ENCODE measurements around the gene GPT2. TPM values are rescaled to one million over a fixed set of nuclear protein-coding genes. Genes with fewer than 3 reads are reported as not detected.

Gene GPT2
- total RNA-seq, 6 experiments from 2014 or later = 11.5 to 17.4 (median 14.0) TPM

DNA sequence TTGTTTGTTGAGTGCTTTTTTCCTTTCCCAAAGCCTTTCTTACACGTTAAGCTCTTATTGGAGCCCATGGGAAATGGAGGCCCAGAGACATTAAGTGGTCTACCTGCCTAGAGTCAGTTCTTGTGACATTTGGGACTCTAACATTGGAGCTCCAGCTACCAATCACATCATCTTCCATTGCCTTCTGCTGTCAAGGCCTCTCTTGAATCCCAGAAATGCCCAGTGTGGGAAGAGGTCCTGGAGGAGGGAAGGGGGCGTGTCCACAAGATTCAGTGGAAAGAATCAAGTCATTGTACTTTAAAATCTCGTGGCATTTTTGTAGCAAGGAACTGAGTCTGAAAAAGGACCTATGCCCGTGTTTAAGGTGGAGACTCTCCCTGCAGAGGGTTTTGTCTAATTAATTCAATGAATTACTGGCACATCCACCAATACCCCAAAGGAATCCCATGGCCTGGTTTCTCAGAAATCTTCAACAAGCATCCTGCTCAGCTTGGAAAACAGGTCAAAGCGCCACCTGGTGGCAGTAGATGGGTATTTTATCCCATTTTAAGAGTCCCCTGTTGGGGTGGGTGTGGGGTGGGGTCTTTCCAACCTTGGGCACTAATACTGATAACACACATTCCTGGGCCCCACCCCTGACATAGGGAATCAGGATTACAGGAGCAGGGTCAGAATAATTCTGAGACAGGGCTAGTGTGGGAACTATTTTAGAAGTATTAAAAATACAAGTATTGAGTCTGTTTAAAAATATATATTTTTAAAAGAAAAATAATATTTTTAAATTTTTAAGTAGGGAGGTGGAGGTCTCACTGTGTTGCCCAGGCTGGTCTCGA lies 24.6 kb downstream of the GPT2 start:
- H3K36me3 Mint-ChIP-seq (ENCODE audit: low read depth) = peaks cover 3% of the 10 kb centered on the region; the same call in 1 of the 2 replicates
- DNase-seq = peak; percentile 45
- H3K4me1 Mint-ChIP-seq (ENCODE audit: low read depth) = no peaks in the 10 kb centered on the region
- H3K4me3 Mint-ChIP-seq = no peak overlapping the region
- TF ChIP-seq, protein P1, sequence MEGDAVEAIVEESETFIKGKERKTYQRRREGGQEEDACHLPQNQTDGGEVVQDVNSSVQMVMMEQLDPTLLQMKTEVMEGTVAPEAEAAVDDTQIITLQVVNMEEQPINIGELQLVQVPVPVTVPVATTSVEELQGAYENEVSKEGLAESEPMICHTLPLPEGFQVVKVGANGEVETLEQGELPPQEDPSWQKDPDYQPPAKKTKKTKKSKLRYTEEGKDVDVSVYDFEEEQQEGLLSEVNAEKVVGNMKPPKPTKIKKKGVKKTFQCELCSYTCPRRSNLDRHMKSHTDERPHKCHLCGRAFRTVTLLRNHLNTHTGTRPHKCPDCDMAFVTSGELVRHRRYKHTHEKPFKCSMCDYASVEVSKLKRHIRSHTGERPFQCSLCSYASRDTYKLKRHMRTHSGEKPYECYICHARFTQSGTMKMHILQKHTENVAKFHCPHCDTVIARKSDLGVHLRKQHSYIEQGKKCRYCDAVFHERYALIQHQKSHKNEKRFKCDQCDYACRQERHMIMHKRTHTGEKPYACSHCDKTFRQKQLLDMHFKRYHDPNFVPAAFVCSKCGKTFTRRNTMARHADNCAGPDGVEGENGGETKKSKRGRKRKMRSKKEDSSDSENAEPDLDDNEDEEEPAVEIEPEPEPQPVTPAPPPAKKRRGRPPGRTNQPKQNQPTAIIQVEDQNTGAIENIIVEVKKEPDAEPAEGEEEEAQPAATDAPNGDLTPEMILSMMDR (IDR thresholded peaks at IDR 0.05) = peak; percentile 95
- no peak overlapping the region for H3K27ac Mint-ChIP-seq
- H3K9me3 Mint-ChIP-seq = no peaks in the 10 kb centered on the region
- H3K27me3 Mint-ChIP-seq (ENCODE audit: insufficient read depth) = peaks cover 2% of the 10 kb centered on the region; the same call in 1 of the 2 replicates

DNA sequence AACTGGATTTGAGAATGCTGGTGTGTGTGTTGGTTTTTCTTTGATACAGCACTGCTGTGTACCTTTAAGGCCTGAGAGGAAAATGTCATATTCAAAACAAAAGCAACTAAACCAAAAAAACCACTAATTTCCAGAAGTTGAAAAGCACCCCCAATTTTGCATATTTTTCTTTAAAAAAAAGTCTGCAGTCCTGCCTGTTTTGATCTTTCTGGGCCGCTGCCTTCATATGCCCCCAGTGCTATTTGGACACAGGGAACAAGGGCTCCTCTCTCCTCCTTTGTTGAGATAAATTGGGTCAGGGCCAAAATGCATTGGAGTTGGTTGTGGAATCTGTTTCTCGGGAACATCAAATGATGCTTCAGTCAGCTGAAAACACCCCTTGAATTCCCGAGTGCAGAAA lies 26.9 kb downstream of the GPT2 start:
- Mint-ChIP-seq H3K4me3 (no peak overlapping the region), H3K36me3 (ENCODE audit: low read depth) (peaks cover 8% of the 10 kb centered on the region)

DNA sequence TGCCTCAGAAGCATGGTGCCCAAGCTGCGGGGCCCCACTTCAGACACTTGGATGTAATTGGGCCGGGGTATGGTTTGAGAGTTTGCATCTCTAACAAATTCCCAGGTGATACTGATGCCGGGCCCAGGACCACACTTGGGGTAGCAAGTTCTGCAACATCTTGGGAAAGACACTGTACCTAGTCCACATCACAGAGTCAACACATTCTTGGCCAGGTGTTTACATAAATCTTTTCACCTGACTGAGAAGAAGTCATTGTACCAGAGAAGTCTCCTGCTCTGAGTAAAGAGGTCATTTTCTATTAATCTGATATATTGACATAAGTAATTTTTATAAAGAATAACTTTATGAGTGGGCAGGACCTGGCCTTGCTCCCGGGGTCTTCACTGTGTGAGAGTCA lies 27.5 kb downstream of the GPT2 start:
- H3K4me1 Mint-ChIP-seq (ENCODE audit: low read depth) = no peaks in the 10 kb centered on the region
- DNase-seq = no peak
- no peaks in the 10 kb centered on the region for H3K9me3 Mint-ChIP-seq
- H3K27me3 Mint-ChIP-seq (ENCODE audit: insufficient read depth) = no peaks in the 10 kb centered on the region
- H3K27ac Mint-ChIP-seq = no peak overlapping the region
- TF ChIP-seq, protein P1 (IDR thresholded peaks at IDR 0.05) = no peak
- H3K36me3 Mint-ChIP-seq (ENCODE audit: low read depth) = peaks cover 8% of the 10 kb centered on the region
- no peak overlapping the region for H3K4me3 Mint-ChIP-seq

More for the DNA sequence above, 26.9 kb downstream of the GPT2 start:
- no peak overlapping the region for H3K27ac Mint-ChIP-seq
- H3K4me1 Mint-ChIP-seq (ENCODE audit: low read depth) = no peaks in the 10 kb centered on the region
- H3K9me3 Mint-ChIP-seq = no peaks in the 10 kb centered on the region
- TF ChIP-seq, protein P1 (IDR thresholded peaks at IDR 0.05) = no peak
- DNase-seq = no peak
- peaks cover 2% of the 10 kb centered on the region; the same call in 1 of the 2 replicates for H3K27me3 Mint-ChIP-seq (ENCODE audit: insufficient read depth)

DNA sequence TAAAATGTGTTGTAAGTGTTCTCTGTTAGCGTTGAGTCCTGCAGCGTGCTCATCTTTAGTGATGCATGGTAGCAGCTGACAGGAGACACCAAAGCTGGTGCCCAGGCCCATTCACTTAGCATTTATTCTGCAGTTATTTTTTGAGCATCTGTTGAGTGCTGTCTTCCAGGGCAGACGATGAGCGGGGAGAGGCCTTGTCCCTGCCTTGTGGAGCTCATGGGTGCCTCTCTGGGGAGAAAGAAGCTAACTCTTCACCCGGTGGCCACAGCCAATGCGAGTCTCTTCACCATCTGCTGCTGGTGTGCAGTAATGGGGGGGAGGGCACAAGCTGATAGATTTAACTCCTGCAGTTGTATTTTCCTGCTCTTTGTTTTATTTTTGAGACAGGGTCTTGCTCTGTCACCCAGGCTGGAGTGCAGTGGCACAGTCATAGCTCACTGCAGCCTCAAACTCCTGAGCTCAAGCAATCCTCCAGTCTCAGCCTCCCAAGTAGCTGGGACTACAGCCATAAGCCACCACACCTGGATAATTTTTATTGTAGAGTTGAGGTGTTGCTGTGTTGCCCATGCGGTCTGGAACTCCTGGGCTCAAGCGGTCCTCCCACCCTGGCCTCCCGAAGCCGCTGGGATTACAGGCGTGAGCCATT lies 30.5 kb downstream of the GPT2 start:
- Mint-ChIP-seq H3K27me3 (ENCODE audit: insufficient read depth) (no peaks in the 10 kb centered on the region; the same call in none of the 2 replicates), H3K36me3 (ENCODE audit: low read depth) (peaks cover 8% of the 10 kb centered on the region), H3K27ac (no peak overlapping the region), H3K9me3 (no peaks in the 10 kb centered on the region), H3K4me1 (ENCODE audit: low read depth) (no peaks in the 10 kb centered on the region), H3K4me3 (no peak overlapping the region)
- no peak for DNase-seq
- TF ChIP-seq, protein P1 (IDR thresholded peaks at IDR 0.05) = no peak

DNA sequence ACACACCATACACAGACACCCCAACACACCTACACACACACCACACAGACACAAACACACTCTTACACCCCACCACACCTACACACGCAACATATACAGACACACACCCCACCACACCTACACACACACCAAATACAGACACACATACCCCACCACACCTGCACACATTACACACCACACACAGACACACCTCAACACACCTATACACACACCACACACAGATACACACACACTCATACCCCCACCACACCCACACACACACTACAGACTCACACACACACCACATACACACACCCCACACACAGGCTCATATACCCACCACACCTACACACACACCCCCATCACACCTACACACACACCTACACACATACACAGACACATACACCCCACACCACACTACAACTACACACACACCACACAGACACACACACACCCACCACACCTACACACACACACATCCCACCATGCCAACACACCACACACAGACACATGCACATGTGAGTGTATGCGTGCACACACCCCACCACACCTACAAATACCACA lies 31.4 kb downstream of the GPT2 start:
- Mint-ChIP-seq H3K27ac (no peak overlapping the region), H3K9me3 (no peaks in the 10 kb centered on the region), H3K4me3 (no peak overlapping the region), H3K4me1 (ENCODE audit: low read depth) (no peaks in the 10 kb centered on the region), H3K36me3 (ENCODE audit: low read depth) (peaks cover 8% of the 10 kb centered on the region), H3K27me3 (ENCODE audit: insufficient read depth) (no peaks in the 10 kb centered on the region; the same call in none of the 2 replicates)
- DNase-seq = no peak
- TF ChIP-seq, protein P1 (IDR thresholded peaks at IDR 0.05) = no peak
